GM12873 (cell line): ENCODE results near the gene CMSS1.

Experiments
- TF ChIP-seq, protein P1 (sequence below): IDR thresholded peaks from 2 replicates; pipeline ENCODE4 v1.5.1; 2012; ENCODE audit warnings: low read depth, mild to moderate bottlenecking, moderate library complexity, low read length, control low read depth; ENCODE audit not compliant: insufficient read depth; ENCODE audit errors: missing control alignments

CMSS1 gene

DNA sequence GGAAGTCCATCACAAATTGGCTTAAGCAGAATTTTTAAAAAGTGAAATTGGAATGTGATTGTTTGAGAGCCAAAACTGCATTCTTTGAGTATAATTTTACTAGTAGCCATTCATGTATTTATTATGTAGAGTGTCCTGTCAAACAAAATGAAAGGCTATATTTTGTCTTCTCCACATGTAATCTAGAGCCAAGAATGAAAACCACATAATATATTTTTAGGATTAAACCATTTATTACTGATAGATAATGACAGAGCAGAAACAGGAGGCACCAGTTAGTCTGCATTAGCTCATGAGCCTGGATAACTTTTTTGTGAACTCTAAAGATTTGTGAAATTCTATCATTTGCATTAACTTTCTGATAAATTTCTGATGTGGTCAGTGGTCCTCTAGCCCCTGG lies 166.5 kb downstream of the CMSS1 start:
- TF ChIP-seq, protein P1, sequence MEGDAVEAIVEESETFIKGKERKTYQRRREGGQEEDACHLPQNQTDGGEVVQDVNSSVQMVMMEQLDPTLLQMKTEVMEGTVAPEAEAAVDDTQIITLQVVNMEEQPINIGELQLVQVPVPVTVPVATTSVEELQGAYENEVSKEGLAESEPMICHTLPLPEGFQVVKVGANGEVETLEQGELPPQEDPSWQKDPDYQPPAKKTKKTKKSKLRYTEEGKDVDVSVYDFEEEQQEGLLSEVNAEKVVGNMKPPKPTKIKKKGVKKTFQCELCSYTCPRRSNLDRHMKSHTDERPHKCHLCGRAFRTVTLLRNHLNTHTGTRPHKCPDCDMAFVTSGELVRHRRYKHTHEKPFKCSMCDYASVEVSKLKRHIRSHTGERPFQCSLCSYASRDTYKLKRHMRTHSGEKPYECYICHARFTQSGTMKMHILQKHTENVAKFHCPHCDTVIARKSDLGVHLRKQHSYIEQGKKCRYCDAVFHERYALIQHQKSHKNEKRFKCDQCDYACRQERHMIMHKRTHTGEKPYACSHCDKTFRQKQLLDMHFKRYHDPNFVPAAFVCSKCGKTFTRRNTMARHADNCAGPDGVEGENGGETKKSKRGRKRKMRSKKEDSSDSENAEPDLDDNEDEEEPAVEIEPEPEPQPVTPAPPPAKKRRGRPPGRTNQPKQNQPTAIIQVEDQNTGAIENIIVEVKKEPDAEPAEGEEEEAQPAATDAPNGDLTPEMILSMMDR: no peak

DNA sequence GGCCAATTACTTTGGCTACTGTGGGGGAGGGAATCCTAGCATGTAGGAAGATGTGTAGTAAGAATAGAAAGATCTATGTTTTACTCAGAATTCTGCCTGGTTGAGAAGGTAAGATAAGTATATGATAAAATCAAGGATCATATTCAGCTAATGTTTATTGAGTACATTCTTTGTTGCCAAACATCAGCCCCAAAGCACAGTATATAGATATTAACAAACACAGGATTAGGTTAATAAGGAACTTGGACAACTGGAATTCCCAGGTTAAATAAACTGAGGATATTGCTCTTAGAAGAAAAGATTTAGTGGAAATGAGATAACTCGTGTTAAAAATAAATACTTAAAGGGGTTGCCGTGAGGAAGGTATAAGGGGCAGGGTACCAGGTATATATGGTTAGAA lies 167.0 kb downstream of the CMSS1 start:
- TF ChIP-seq, protein P1: no peak

DNA sequence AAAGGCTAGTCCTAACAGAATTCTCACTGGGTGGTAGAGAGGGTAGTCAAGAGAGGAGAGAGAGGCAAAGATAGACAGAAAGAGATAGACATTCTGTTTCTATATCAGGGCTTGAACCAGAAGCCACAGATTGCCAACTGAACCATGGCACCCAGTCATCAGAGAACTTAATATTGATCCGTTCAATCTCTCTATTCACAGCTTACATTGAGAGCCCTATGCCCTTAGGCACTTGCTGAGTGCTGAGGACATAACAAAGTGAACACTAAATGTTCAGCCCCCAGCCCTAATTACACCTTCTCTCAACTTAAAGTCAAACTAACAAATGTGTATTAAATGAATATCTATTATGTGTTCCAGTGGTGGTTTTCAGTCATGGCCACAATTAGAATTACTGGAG lies 172.5 kb downstream of the CMSS1 start:
- TF ChIP-seq, protein P1: no peak

DNA sequence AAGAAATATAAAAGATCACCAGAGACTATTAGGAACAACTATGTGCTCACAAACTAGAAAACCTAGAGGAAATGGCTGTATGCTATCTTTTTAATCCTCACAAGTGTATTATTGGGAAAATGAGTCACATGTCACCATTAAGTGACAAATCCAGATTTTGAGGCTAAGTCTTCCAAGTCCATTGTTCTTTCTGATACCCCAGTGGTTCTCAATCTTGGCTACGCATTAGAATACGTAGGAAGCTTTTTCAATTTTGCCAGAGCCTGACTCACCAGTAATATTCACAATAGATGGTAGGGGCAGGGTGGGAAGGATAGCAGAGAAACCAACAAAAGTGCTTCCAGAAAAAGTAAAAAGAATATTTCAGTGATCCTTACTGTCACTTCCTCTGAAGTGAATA lies 179.6 kb downstream of the CMSS1 start:
- TF ChIP-seq, protein P1: no peak

DNA sequence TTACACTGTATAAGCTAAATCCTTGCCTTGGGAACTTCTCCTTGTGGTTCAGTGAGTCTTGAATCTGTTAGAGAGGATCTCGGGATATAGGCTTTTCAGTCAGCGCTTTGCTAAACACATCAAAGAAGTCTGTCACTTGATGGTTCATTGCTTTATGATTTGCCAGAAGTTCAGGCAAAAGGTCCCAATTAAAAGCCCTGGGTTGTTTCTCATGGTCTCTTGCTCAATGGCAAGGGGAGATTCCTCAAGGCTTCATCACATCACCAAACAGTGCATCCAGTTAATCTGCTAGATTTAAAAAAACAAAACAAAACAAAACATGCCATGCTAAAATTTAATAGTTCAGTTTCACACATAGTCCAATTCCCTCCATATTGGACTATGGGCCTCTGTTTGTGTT lies 181.9 kb downstream of the CMSS1 start:
- TF ChIP-seq, protein P1: no peak

DNA sequence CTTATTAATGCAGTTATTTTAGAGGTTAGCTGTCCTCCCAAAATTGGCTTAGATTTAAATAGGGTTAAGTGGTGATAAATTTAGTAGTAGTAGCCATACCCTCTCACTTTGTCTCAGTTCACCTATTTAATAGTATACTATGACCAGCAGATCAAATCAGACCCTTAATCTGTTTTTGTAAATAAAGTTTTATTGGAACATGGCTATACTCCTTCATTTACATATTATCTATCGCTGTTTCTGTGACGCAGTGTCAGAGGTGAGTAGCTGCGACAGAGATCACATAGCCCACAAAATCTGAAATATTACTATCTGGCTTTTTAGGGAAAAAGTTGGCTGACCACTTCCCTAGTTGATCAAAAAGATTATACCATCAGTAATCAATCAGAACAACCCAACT lies 183.4 kb downstream of the CMSS1 start:
- TF ChIP-seq, protein P1: no peak

DNA sequence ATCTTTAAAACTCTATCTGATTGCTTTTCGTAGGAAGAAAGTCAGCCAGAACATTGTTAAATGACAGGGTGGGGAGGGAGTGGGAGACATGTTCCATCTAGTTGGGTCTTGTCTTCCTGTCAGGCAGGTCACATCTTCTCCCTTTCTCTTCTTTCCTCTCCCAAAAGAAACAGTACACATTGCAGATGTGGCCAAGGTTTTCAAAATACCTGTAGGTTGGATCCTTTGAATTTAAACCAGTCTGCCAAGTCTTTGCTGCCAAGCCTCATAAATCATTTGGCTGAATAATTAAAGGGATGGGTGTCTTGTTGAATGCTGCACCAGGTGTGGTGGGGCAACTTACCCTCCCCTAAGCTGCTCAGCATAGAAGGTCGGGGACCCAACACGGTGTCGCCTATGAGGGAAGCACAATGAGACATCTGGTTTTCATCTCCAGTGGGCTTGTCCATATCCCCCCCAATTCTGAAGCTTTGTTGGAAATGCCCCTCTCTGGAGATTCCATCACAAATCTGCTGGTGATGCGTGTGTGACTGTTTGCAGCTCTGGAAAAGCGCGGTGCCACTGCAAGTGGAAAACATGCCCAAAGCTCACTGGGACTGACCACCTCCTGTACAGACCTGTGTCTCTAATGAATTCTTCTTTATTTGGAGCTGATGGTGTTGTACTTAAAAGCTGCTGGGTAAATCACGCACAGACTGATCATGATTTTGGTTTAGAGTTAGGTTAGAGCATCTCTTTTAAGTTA lies 184.0 kb downstream of the CMSS1 start:
- TF ChIP-seq, protein P1: no peak
